ENCODE data around the gene PHEX. TPM values are rescaled to one million over a fixed set of nuclear protein-coding genes. Genes with fewer than 3 reads are reported as not detected.

Gene PHEX
- polyA plus RNA-seq, 2 donors = 0.09 to 0.12 TPM

GRCh38 chrX:22234380-22234779 lies 202.3 kb downstream of the PHEX start:
- H3K4me3 ChIP-seq (ENCODE audit: low read depth in 1 of 2, low read length in 2 of 2) = no peak overlapping the region
- no peaks in the 10 kb centered on the region for H3K27me3 ChIP-seq (ENCODE audit: control insufficient read depth in 1 of 2, insufficient read depth in 2 of 2, low read length in 2 of 2)
- WGBS, 2 donors = 64 to 75% methylated on average over 6 of the region's 6 CpGs

GRCh38 chrX:22237479-22237878 lies 205.4 kb downstream of the PHEX start:
- Histone ChIP-seq H3K4me1 (ENCODE audit: control insufficient read depth in 2 of 2, insufficient read depth in 2 of 2, low read length in 1 of 2) (no peaks in the 10 kb centered on the region), H3K4me3 (ENCODE audit: low read depth in 1 of 2, low read length in 2 of 2) (no peak overlapping the region), H3K27me3 (ENCODE audit: control insufficient read depth in 1 of 2, insufficient read depth in 2 of 2, low read length in 2 of 2) (no peaks in the 10 kb centered on the region), H3K27ac (ENCODE audit: low read depth in 2 of 2, low read length in 1 of 2) (no peak overlapping the region), H3K9me3 (ENCODE audit: control insufficient read depth in 2 of 2, insufficient read depth in 1 of 2, low read depth in 1 of 2, low read length in 1 of 2) (peaks cover 0 to 3% of the 10 kb centered on the region in 2 donors), H3K36me3 (ENCODE audit: control insufficient read depth in 2 of 2, insufficient read depth in 2 of 2, low read length in 1 of 2) (no peaks in the 10 kb centered on the region)
- 61 to 77% methylated on average over 2 of the region's 2 CpGs for WGBS, 2 donors

More at GRCh38 chrX:22234380-22234779, 202.3 kb downstream of the PHEX start:
- H3K4me1 ChIP-seq (ENCODE audit: control insufficient read depth in 2 of 2, insufficient read depth in 2 of 2, low read length in 1 of 2) = no peaks in the 10 kb centered on the region
- H3K27ac ChIP-seq (ENCODE audit: low read depth in 2 of 2, low read length in 1 of 2) = no peak overlapping the region
- no peaks in the 10 kb centered on the region for H3K36me3 ChIP-seq (ENCODE audit: control insufficient read depth in 2 of 2, insufficient read depth in 2 of 2, low read length in 1 of 2)
- peaks cover 0 to 3% of the 10 kb centered on the region in 2 donors for H3K9me3 ChIP-seq (ENCODE audit: control insufficient read depth in 2 of 2, insufficient read depth in 1 of 2, low read depth in 1 of 2, low read length in 1 of 2)

- peaks cover 0 to 4% of the 10 kb centered on the region in 2 donors for H3K27me3 ChIP-seq (ENCODE audit: control insufficient read depth in 1 of 2, insufficient read depth in 2 of 2, low read length in 2 of 2)
- 46 to 62% methylated on average over 2 of the region's 2 CpGs for WGBS, 2 donors
- H3K27ac ChIP-seq (ENCODE audit: low read depth in 2 of 2, low read length in 1 of 2) = no peak overlapping the region
- no peaks in the 10 kb centered on the region for H3K36me3 ChIP-seq (ENCODE audit: control insufficient read depth in 2 of 2, insufficient read depth in 2 of 2, low read length in 1 of 2)
- no peaks in the 10 kb centered on the region for H3K4me1 ChIP-seq (ENCODE audit: control insufficient read depth in 2 of 2, insufficient read depth in 2 of 2, low read length in 1 of 2)
- H3K9me3 ChIP-seq (ENCODE audit: control insufficient read depth in 2 of 2, insufficient read depth in 1 of 2, low read depth in 1 of 2, low read length in 1 of 2) = no peaks in the 10 kb centered on the region
- no peak overlapping the region for H3K4me3 ChIP-seq (ENCODE audit: low read depth in 1 of 2, low read length in 2 of 2)
Observed at GRCh38 chrX:22246620-22247019, 214.5 kb downstream of the PHEX start.

GRCh38 chrX:22247169-22247568 lies 215.0 kb downstream of the PHEX start:
- H3K27ac ChIP-seq (ENCODE audit: low read depth in 2 of 2, low read length in 1 of 2) = no peak overlapping the region
- no peaks in the 10 kb centered on the region for H3K9me3 ChIP-seq (ENCODE audit: control insufficient read depth in 2 of 2, insufficient read depth in 1 of 2, low read depth in 1 of 2, low read length in 1 of 2)
- 29 to 44% methylated on average over 1 of the region's 1 CpG for WGBS, 2 donors
- no peak overlapping the region for H3K4me3 ChIP-seq (ENCODE audit: low read depth in 1 of 2, low read length in 2 of 2)
- no peaks in the 10 kb centered on the region for H3K36me3 ChIP-seq (ENCODE audit: control insufficient read depth in 2 of 2, insufficient read depth in 2 of 2, low read length in 1 of 2)
- no peaks in the 10 kb centered on the region for H3K4me1 ChIP-seq (ENCODE audit: control insufficient read depth in 2 of 2, insufficient read depth in 2 of 2, low read length in 1 of 2)
- H3K27me3 ChIP-seq (ENCODE audit: control insufficient read depth in 1 of 2, insufficient read depth in 2 of 2, low read length in 2 of 2) = peaks cover 0 to 4% of the 10 kb centered on the region in 2 donors

GRCh38 chrX:22248401-22248800 lies 216.3 kb downstream of the PHEX start:
- no peaks in the 10 kb centered on the region for H3K4me1 ChIP-seq (ENCODE audit: control insufficient read depth in 2 of 2, insufficient read depth in 2 of 2, low read length in 1 of 2)
- no peak overlapping the region for H3K4me3 ChIP-seq (ENCODE audit: low read depth in 1 of 2, low read length in 2 of 2)
- no peaks in the 10 kb centered on the region for H3K36me3 ChIP-seq (ENCODE audit: control insufficient read depth in 2 of 2, insufficient read depth in 2 of 2, low read length in 1 of 2)
- H3K27me3 ChIP-seq (ENCODE audit: control insufficient read depth in 1 of 2, insufficient read depth in 2 of 2, low read length in 2 of 2) = peaks cover 0 to 4% of the 10 kb centered on the region in 2 donors
- no peak overlapping the region for H3K27ac ChIP-seq (ENCODE audit: low read depth in 2 of 2, low read length in 1 of 2)
- H3K9me3 ChIP-seq (ENCODE audit: control insufficient read depth in 2 of 2, insufficient read depth in 1 of 2, low read depth in 1 of 2, low read length in 1 of 2) = no peaks in the 10 kb centered on the region
- WGBS, 2 donors = 56 to 87% methylated on average over 3 of the region's 3 CpGs

GRCh38 chrX:22249371-22249770 lies 217.2 kb downstream of the PHEX start:
- Histone ChIP-seq H3K4me1 (ENCODE audit: control insufficient read depth in 2 of 2, insufficient read depth in 2 of 2, low read length in 1 of 2) (no peaks in the 10 kb centered on the region), H3K27ac (ENCODE audit: low read depth in 2 of 2, low read length in 1 of 2) (no peak overlapping the region), H3K4me3 (ENCODE audit: low read depth in 1 of 2, low read length in 2 of 2) (no peak overlapping the region), H3K27me3 (ENCODE audit: control insufficient read depth in 1 of 2, insufficient read depth in 2 of 2, low read length in 2 of 2) (peaks cover 0 to 4% of the 10 kb centered on the region in 2 donors), H3K9me3 (ENCODE audit: control insufficient read depth in 2 of 2, insufficient read depth in 1 of 2, low read depth in 1 of 2, low read length in 1 of 2) (no peaks in the 10 kb centered on the region), H3K36me3 (ENCODE audit: control insufficient read depth in 2 of 2, insufficient read depth in 2 of 2, low read length in 1 of 2) (no peaks in the 10 kb centered on the region)
- 49 to 66% methylated on average over 2 of the region's 2 CpGs for WGBS, 2 donors

- Histone ChIP-seq H3K36me3 (ENCODE audit: control insufficient read depth in 2 of 2, insufficient read depth in 2 of 2, low read length in 1 of 2) (no peaks in the 10 kb centered on the region), H3K4me1 (ENCODE audit: control insufficient read depth in 2 of 2, insufficient read depth in 2 of 2, low read length in 1 of 2) (no peaks in the 10 kb centered on the region)
Observed at GRCh38 chrX:22268706-22269105, 236.6 kb downstream of the PHEX start.

GRCh38 chrX:22272613-22273012 lies 240.5 kb downstream of the PHEX start, which contains the start of gene CBLL2:
Gene CBLL2 (plus strand): TSS chrX:22272913. CDS start chrX:22272992, 79 bp downstream.
- Histone ChIP-seq H3K36me3 (ENCODE audit: control insufficient read depth in 2 of 2, insufficient read depth in 2 of 2, low read length in 1 of 2) (no peaks in the 10 kb centered on the region), H3K4me3 (ENCODE audit: low read depth in 1 of 2, low read length in 2 of 2) (no peak within 1 kb of the TSS), H3K4me1 (ENCODE audit: control insufficient read depth in 2 of 2, insufficient read depth in 2 of 2, low read length in 1 of 2) (no peaks in the 10 kb centered on the region), H3K27ac (ENCODE audit: low read depth in 2 of 2, low read length in 1 of 2) (no peak within 1 kb of the TSS), H3K9me3 (ENCODE audit: control insufficient read depth in 2 of 2, insufficient read depth in 1 of 2, low read depth in 1 of 2, low read length in 1 of 2) (no peaks in the 10 kb centered on the region), H3K27me3 (ENCODE audit: control insufficient read depth in 1 of 2, insufficient read depth in 2 of 2, low read length in 2 of 2) (peaks cover 0 to 3% of the 10 kb centered on the region in 2 donors)
- 85 to 88% methylated on average over 13 of the region's 13 CpGs for WGBS, 2 donors

More at GRCh38 chrX:22268706-22269105, 236.6 kb downstream of the PHEX start:
- Histone ChIP-seq H3K9me3 (ENCODE audit: control insufficient read depth in 2 of 2, insufficient read depth in 1 of 2, low read depth in 1 of 2, low read length in 1 of 2) (no peaks in the 10 kb centered on the region), H3K27ac (ENCODE audit: low read depth in 2 of 2, low read length in 1 of 2) (no peak overlapping the region), H3K4me3 (ENCODE audit: low read depth in 1 of 2, low read length in 2 of 2) (no peak overlapping the region), H3K27me3 (ENCODE audit: control insufficient read depth in 1 of 2, insufficient read depth in 2 of 2, low read length in 2 of 2) (peaks cover 0 to 3% of the 10 kb centered on the region in 2 donors)
- WGBS, 2 donors = 69 to 71% methylated on average over 6 of the region's 6 CpGs

GRCh38 chrX:22273714-22274317 lies 241.7 kb downstream of the PHEX start:
- Histone ChIP-seq H3K4me3 (ENCODE audit: low read depth in 1 of 2, low read length in 2 of 2) (no peak overlapping the region), H3K36me3 (ENCODE audit: control insufficient read depth in 2 of 2, insufficient read depth in 2 of 2, low read length in 1 of 2) (no peaks in the 10 kb centered on the region), H3K4me1 (ENCODE audit: control insufficient read depth in 2 of 2, insufficient read depth in 2 of 2, low read length in 1 of 2) (no peaks in the 10 kb centered on the region), H3K27me3 (ENCODE audit: control insufficient read depth in 1 of 2, insufficient read depth in 2 of 2, low read length in 2 of 2) (peaks cover 0 to 3% of the 10 kb centered on the region in 2 donors), H3K9me3 (ENCODE audit: control insufficient read depth in 2 of 2, insufficient read depth in 1 of 2, low read depth in 1 of 2, low read length in 1 of 2) (no peaks in the 10 kb centered on the region), H3K27ac (ENCODE audit: low read depth in 2 of 2, low read length in 1 of 2) (no peak overlapping the region)
- WGBS, 2 donors = 87 to 91% methylated on average over 15 of the region's 15 CpGs

- no peak overlapping the region for H3K4me3 ChIP-seq (ENCODE audit: low read depth in 1 of 2, low read length in 2 of 2)
- no peaks in the 10 kb centered on the region for H3K4me1 ChIP-seq (ENCODE audit: control insufficient read depth in 2 of 2, insufficient read depth in 2 of 2, low read length in 1 of 2)
- H3K36me3 ChIP-seq (ENCODE audit: control insufficient read depth in 2 of 2, insufficient read depth in 2 of 2, low read length in 1 of 2) = no peaks in the 10 kb centered on the region
- no peaks in the 10 kb centered on the region for H3K9me3 ChIP-seq (ENCODE audit: control insufficient read depth in 2 of 2, insufficient read depth in 1 of 2, low read depth in 1 of 2, low read length in 1 of 2)
- H3K27me3 ChIP-seq (ENCODE audit: control insufficient read depth in 1 of 2, insufficient read depth in 2 of 2, low read length in 2 of 2) = peaks cover 0 to 3% of the 10 kb centered on the region in 2 donors
- 75 to 86% methylated on average over 6 of the region's 6 CpGs for WGBS, 2 donors
- no peak overlapping the region for H3K27ac ChIP-seq (ENCODE audit: low read depth in 2 of 2, low read length in 1 of 2)
Observed at GRCh38 chrX:22276781-22277180, 244.7 kb downstream of the PHEX start.
